ENCODE results near the gene CKAP5.

- no peak for TF ChIP-seq CTCF (IDR thresholded peaks at IDR 0.05)
- TF ChIP-seq POLR2A (IDR thresholded peaks at IDR 0.05): no peak
- TF ChIP-seq EP300 (IDR thresholded peaks at IDR 0.05): no peak
- TF ChIP-seq POLR2AphosphoS5 (IDR thresholded peaks at IDR 0.05): no peak
These were observed 108.4 kb downstream of the CKAP5 start for GRCh38 chr11:46737699-46738098.
